HEK293T (cell line): ENCODE results near the gene CAMK2B.
A peak's percentile ranks its signal among the peaks of the same experiment; 100 is the strongest.

ENCODE experiments used
- CTCF ChIA-PET: fragments of 350-600 bp; formaldehyde crosslinking; extraction: SDS; loops from one replicate; lab custom pipeline; 2021; ENCODE audit warnings: antibody characterized with exemption, inconsistent platforms; lab: Yijun Ruan, JAX
- POLR2A ChIA-PET: fragments of 350-600 bp; formaldehyde crosslinking; extraction: SDS; loops from one replicate; lab custom pipeline; 2020; ENCODE audit warnings: antibody characterized with exemption, inconsistent platforms; lab: Yijun Ruan, JAX
- DNase-seq: peaks from one replicate; pipeline ENCODE4 v3.0.0; 2012; ENCODE audit warnings: mixed read lengths; ENCODE audit errors: extremely low spot score
- ARNT ChIP-seq: fragments of 450-650 bp; IDR thresholded peaks from 2 replicates; pipeline ENCODE4 v1.6.1; 2017; ENCODE audit warnings: mild to moderate bottlenecking
- BHLHE40 ChIP-seq: fragments of 450-650 bp; IDR thresholded peaks from 2 replicates; pipeline ENCODE4 v1.6.1; 2016; ENCODE audit warnings: mild to moderate bottlenecking, moderate library complexity, borderline replicate concordance
- CTBP1 ChIP-seq: fragments of 450-650 bp; IDR thresholded peaks from 2 replicates; pipeline ENCODE4 v1.6.1; 2016; ENCODE audit warnings: borderline replicate concordance
- ELF4 ChIP-seq: fragments of 450-650 bp; IDR thresholded peaks from 2 replicates; pipeline ENCODE4 v1.6.1; 2017; ENCODE audit warnings: antibody characterized with exemption
- FOXA1 ChIP-seq: fragments of 450-650 bp; IDR thresholded peaks from 2 replicates; pipeline ENCODE4 v1.6.1; 2016; ENCODE audit warnings: mild to moderate bottlenecking
- FOXK2 ChIP-seq: fragments of 450-650 bp; IDR thresholded peaks from 2 replicates; pipeline ENCODE4 v1.6.1; 2016; ENCODE audit warnings: mild to moderate bottlenecking
- FOXM1 ChIP-seq: fragments of 450-650 bp; IDR thresholded peaks from 2 replicates; pipeline ENCODE4 v1.6.1; 2017; ENCODE audit warnings: mild to moderate bottlenecking, borderline replicate concordance
- HDGF ChIP-seq: fragments of 450-650 bp; IDR thresholded peaks from 2 replicates; pipeline ENCODE4 v1.6.1; 2017; ENCODE audit warnings: antibody characterized with exemption, borderline replicate concordance
- L3MBTL2 ChIP-seq: fragments of 450-650 bp; conservative IDR thresholded peaks from 2 replicates; pipeline ENCODE4 v1.6.1; 2016; ENCODE audit warnings: mild to moderate bottlenecking
- LEF1 ChIP-seq: fragments of 450-650 bp; IDR thresholded peaks from 2 replicates; pipeline ENCODE4 v1.6.1; 2017; ENCODE audit warnings: mild to moderate bottlenecking, borderline replicate concordance
- NFRKB ChIP-seq: fragments of 450-650 bp; IDR thresholded peaks from 2 replicates; pipeline ENCODE4 v1.6.1; 2016; ENCODE audit warnings: mild to moderate bottlenecking, moderate library complexity
- SP1 ChIP-seq: fragments of 450-650 bp; IDR thresholded peaks from 2 replicates; pipeline ENCODE4 v1.6.1; 2017
- SUZ12 ChIP-seq: fragments of 450-650 bp; IDR thresholded peaks from 2 replicates; pipeline ENCODE4 v1.6.1; 2016; ENCODE audit warnings: mild to moderate bottlenecking
- TARDBP ChIP-seq: fragments of 450-650 bp; IDR thresholded peaks from 2 replicates; pipeline ENCODE4 v1.6.1; 2016
- ZNF384 ChIP-seq: fragments of 450-650 bp; IDR thresholded peaks from 2 replicates; pipeline ENCODE4 v1.6.1; 2016
- TF ChIP-seq, protein P1 (sequence below): fragments of 450-650 bp; IDR thresholded peaks from 2 replicates; pipeline ENCODE4 v1.6.1; 2016

Gene CAMK2B

DNA sequence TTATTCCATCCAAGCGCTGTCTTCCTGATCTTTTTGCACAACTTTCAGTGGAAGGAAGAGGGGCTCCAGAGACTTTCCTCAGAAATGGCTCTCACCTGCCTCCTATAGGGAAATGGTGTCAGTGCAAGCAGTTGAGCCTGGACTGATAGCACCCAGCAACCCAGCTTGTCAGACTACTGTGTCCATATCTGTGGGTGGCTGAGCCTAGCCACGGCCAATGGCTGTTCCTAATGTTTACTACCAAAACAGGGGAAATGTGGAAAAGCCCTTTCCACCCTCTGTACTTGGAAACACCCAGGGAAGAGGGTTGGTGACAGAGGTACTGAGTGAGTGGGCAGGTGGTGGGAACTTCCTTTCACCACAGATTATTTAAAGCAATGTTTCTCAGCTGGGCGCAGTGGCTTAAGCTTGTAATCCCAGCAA is 128.9 kb downstream of the CAMK2B start:
- ChIA-PET CTCF (interaction anchor here (0.6 to 1.6 kb wide), 5 partner anchors 9 to 558 kb away, joined by 3 to 4 read pairs (median 3); partner anchors contain the start of gene POLD2), POLR2A (no interaction called here)

DNA sequence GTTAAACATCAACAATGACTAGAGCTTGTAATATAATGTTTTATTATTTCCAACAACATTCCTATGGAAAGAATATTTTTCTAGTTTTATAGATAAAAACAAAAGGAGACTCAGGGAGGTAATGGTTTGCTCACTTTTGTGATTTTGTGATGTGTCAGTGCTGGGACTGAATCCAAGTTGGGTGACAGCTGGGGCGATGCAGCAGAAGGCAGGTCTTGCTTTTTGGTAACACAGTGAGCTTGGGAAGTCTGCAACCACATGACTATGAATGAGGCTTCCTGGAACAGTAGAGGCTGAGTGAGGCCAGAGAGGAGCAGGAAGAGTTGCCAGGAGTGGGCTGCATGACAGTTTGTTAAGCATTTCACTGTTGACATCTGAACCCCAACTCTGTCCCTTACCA is 129.5 kb downstream of the CAMK2B start:
- POLR2A ChIA-PET, result no interaction called here
- no peak for TF ChIP-seq FOXM1
- TF ChIP-seq FOXA1, result no peak
- TF ChIP-seq NFRKB, result no peak
- TF ChIP-seq SUZ12, result no peak
- no peak for TF ChIP-seq TARDBP
- TF ChIP-seq BHLHE40, result no peak
- TF ChIP-seq FOXK2, result no peak
- TF ChIP-seq HDGF, result no peak
- TF ChIP-seq, protein P1, sequence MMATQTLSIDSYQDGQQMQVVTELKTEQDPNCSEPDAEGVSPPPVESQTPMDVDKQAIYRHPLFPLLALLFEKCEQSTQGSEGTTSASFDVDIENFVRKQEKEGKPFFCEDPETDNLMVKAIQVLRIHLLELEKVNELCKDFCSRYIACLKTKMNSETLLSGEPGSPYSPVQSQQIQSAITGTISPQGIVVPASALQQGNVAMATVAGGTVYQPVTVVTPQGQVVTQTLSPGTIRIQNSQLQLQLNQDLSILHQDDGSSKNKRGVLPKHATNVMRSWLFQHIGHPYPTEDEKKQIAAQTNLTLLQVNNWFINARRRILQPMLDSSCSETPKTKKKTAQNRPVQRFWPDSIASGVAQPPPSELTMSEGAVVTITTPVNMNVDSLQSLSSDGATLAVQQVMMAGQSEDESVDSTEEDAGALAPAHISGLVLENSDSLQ, result no peak
- no peak for TF ChIP-seq ELF4
- no peak for TF ChIP-seq LEF1
- TF ChIP-seq SP1, result no peak
- TF ChIP-seq L3MBTL2, result no peak
- no peak for TF ChIP-seq ARNT
- CTCF ChIA-PET, result interaction anchor here (0.7 to 1.0 kb wide), 2 partner anchors 73 to 121 kb away, joined by 3 read pairs; partner anchors contain the start of gene POLD2
- no peak for DNase-seq

More for the DNA sequence above, 128.9 kb downstream of the CAMK2B start:
- peak; percentile 65 for DNase-seq
- no peak for TF ChIP-seq ARNT
- no peak for TF ChIP-seq FOXK2
- TF ChIP-seq NFRKB, result no peak
- no peak for TF ChIP-seq ZNF384
- TF ChIP-seq ELF4, result no peak
- no peak for TF ChIP-seq HDGF
- TF ChIP-seq TARDBP, result no peak
- TF ChIP-seq, protein P1, result no peak
- TF ChIP-seq L3MBTL2, result no peak
- no peak for TF ChIP-seq FOXM1
- TF ChIP-seq FOXA1, result no peak

- ChIA-PET CTCF (no interaction called here), POLR2A (interaction anchor here (1.2 to 1.4 kb wide), 2 partner anchors 24 to 72 kb away, joined by 3 to 4 read pairs; partner anchors contain the start of gene POLD2)
- TF ChIP-seq BHLHE40 (no peak), ELF4 (no peak), ARNT (no peak), TARDBP (no peak), NFRKB (no peak), ZNF384 (no peak), SUZ12 (no peak), LEF1 (no peak), FOXA1 (no peak)
- no peak for DNase-seq
These were observed 130.7 kb downstream of the CAMK2B start for GRCh38 chr7:44194562-44195145.

- no peak for TF ChIP-seq ZNF384
- no peak for TF ChIP-seq ELF4
- TF ChIP-seq L3MBTL2, result no peak
- no peak for TF ChIP-seq NFRKB
- TF ChIP-seq, protein P1, result no peak
- no peak for TF ChIP-seq ARNT
- TF ChIP-seq TARDBP, result no peak
- TF ChIP-seq LEF1, result no peak
- TF ChIP-seq FOXK2, result no peak
- TF ChIP-seq CTBP1, result no peak
- TF ChIP-seq FOXA1, result no peak
- no peak for TF ChIP-seq SUZ12
- DNase-seq, result no peak
- CTCF ChIA-PET, result no interaction called here
- POLR2A ChIA-PET, result interaction anchor here (1.2 to 1.4 kb wide), 2 partner anchors 24 to 71 kb away, joined by 3 to 4 read pairs; partner anchors contain the start of gene POLD2
These were observed 131.3 kb downstream of the CAMK2B start for GRCh38 chr7:44194069-44194468.

DNA sequence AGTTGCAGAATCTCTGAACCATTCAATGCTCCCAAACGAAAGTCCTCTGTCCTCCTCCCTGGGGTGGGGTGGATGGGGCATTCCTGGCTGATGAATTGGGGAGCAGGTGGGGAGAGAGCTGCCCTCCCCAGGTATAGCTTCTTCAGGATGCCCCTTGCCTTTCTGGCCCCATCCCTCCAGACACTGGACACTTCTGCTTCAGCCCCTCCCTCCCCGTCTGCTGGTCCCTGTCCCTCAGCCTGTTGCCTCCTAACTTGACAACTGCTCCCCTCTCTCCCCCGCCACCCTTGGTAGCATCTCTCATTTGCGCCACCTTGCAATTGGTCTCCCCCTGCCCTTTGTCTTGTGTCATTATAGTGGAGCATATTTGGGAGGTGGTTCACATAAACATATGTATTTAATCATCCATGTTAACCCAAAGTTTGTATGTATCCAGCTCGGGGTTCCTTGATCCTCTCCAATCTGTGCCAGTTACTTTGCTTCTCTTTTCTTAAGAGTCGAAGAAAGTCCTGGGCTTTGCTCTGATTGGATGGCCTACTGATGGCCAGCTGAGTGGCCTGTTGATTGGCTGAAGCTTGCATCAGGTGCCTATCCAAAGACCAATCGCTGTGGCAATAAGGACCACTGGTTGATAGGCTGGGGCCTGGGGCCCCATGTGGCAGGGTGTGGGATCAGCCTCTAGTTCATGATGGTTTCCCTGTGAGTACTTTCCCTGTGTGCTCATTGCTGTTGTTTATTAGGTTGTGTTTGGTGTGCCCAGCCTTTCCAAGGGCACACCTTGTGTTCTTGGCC is 132.2 kb downstream of the CAMK2B start:
- no peak for DNase-seq
- no peak for TF ChIP-seq SP1
- no peak for TF ChIP-seq FOXM1
- no peak for TF ChIP-seq ELF4
- TF ChIP-seq, protein P1, result no peak
- no peak for TF ChIP-seq NFRKB
- TF ChIP-seq SUZ12, result no peak
- no peak for TF ChIP-seq L3MBTL2
- TF ChIP-seq FOXA1, result no peak
- TF ChIP-seq CTBP1, result no peak
- no peak for TF ChIP-seq ARNT
- POLR2A ChIA-PET, result no interaction called here
- CTCF ChIA-PET, result no interaction called here
